Osteocyte (in vitro differentiated cells): ENCODE results near the gene SP7. TPM values are rescaled to one million over a fixed set of nuclear protein-coding genes. Genes with fewer than 3 reads are reported as not detected.

Experiments used
- DNase-seq: peaks from one replicate; pipeline ENCODE4 v3.0.0; 2021; ENCODE audit warnings: mixed read lengths; ENCODE audit not compliant: unreplicated experiment; ENCODE audit errors: extremely low spot score
- H3K27ac Mint-ChIP-seq: one replicate; pipeline ENCODE4 v1.8.0; 2021; ENCODE audit warnings: mild to moderate bottlenecking, mixed read lengths; ENCODE audit not compliant: unreplicated experiment
- H3K27me3 Mint-ChIP-seq: one replicate; pipeline ENCODE4 v1.8.0; 2021; ENCODE audit warnings: mixed read lengths; ENCODE audit not compliant: unreplicated experiment
- H3K36me3 Mint-ChIP-seq: one replicate; pipeline ENCODE4 v1.8.0; 2021; ENCODE audit warnings: mixed read lengths; ENCODE audit not compliant: unreplicated experiment
- H3K4me1 Mint-ChIP-seq: one replicate; pipeline ENCODE4 v1.8.0; 2021; ENCODE audit warnings: mixed read lengths; ENCODE audit not compliant: unreplicated experiment
- H3K4me3 Mint-ChIP-seq: one replicate; pipeline ENCODE4 v1.8.0; 2021; ENCODE audit warnings: mild to moderate bottlenecking, moderate library complexity, mixed read lengths; ENCODE audit not compliant: unreplicated experiment
- H3K9me3 Mint-ChIP-seq: one replicate; pipeline ENCODE4 v1.8.0; 2021; ENCODE audit warnings: mixed read lengths; ENCODE audit not compliant: unreplicated experiment
- long read RNA-seq: library from polyadenylated mRNA; unstranded; transcript quantifications from one replicate; pipeline ENCODE4 v2.0.0, GENCODE V29; 2021
- total RNA-seq: library from RNA; stranded (reverse); gene quantifications from 2 replicates; pipeline ENCODE4 v1.2.1, GENCODE V29; 2021
- TF ChIP-seq, protein P1 (sequence below): fragments of 200-600 bp; sonication (generic); IDR thresholded peaks from 2 replicates; pipeline ENCODE4 v1.5.0; 2021; ENCODE audit warnings: antibody characterized with exemption, mild to moderate bottlenecking, moderate library complexity

Gene SP7
- not detected in 2 replicates for total RNA-seq
- long read RNA-seq: 0 reads

DNA sequence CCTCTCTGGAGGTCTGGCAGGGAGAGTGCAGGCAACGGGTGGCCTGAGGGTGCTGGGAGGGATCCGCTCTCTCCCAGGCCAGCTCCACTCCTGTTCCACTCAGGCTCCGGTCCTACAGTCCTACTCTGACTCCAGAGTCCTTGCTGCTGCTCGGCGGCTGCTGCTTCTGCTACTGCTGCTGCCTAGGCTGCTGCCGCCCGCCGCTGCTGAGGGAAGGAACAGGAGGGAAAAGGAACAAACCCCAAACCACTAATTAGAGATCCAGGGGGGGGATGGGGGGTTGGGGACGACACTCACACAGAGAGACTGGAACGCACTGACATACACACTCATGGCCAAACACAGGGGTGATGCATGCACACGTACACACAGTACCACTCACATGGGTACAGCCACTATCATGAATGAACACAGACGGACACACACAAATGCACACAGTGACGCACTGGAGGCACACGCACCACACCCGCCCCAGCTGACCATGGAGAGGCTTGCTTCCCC, at the start of gene SP7:
Gene SP7 (minus strand): TSS at position 174 of the 501 bp plus-strand sequence. CDS start 708 bp downstream, outside the sequence.
- H3K9me3 Mint-ChIP-seq: no peaks in the 10 kb centered on the region
- H3K27ac Mint-ChIP-seq: no peak within 1 kb of the TSS
- peaks cover 4% of the 10 kb centered on the region for H3K4me1 Mint-ChIP-seq
- no peaks in the 10 kb centered on the region for H3K36me3 Mint-ChIP-seq
- DNase-seq: no peak
- peaks cover 34% of the 10 kb centered on the region for H3K27me3 Mint-ChIP-seq
- TF ChIP-seq, protein P1, sequence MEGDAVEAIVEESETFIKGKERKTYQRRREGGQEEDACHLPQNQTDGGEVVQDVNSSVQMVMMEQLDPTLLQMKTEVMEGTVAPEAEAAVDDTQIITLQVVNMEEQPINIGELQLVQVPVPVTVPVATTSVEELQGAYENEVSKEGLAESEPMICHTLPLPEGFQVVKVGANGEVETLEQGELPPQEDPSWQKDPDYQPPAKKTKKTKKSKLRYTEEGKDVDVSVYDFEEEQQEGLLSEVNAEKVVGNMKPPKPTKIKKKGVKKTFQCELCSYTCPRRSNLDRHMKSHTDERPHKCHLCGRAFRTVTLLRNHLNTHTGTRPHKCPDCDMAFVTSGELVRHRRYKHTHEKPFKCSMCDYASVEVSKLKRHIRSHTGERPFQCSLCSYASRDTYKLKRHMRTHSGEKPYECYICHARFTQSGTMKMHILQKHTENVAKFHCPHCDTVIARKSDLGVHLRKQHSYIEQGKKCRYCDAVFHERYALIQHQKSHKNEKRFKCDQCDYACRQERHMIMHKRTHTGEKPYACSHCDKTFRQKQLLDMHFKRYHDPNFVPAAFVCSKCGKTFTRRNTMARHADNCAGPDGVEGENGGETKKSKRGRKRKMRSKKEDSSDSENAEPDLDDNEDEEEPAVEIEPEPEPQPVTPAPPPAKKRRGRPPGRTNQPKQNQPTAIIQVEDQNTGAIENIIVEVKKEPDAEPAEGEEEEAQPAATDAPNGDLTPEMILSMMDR: no peak
- no peak within 1 kb of the TSS for H3K4me3 Mint-ChIP-seq

DNA sequence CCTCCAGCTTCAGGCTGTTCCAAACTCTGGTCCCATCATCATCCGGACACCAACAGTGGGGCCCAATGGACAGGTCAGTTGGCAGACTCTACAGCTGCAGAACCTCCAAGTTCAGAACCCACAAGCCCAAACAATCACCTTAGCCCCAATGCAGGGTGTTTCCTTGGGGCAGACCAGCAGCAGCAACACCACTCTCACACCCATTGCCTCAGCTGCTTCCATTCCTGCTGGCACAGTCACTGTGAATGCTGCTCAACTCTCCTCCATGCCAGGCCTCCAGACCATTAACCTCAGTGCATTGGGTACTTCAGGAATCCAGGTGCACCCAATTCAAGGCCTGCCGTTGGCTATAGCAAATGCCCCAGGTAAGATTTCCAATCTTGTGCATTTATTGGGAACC, 47.1 kb upstream of the SP7 start:
- DNase-seq: no peak
- H3K27me3 Mint-ChIP-seq: no peaks in the 10 kb centered on the region
- H3K36me3 Mint-ChIP-seq: peaks cover 21% of the 10 kb centered on the region
- no peaks in the 10 kb centered on the region for H3K9me3 Mint-ChIP-seq
- TF ChIP-seq, protein P1: no peak
- peak overlapping the region; percentile 63 for H3K4me3 Mint-ChIP-seq
- peak overlapping the region; percentile 41 for H3K27ac Mint-ChIP-seq
- peaks cover 67% of the 10 kb centered on the region for H3K4me1 Mint-ChIP-seq

GRCh38 chr12:53381731-53382630, 45.8 kb upstream of the SP7 start:
- no peak for DNase-seq
- Mint-ChIP-seq H3K27ac (peak overlapping the region; percentile 96), H3K36me3 (peaks cover 18% of the 10 kb centered on the region), H3K4me3 (peak overlapping the region; percentile 88), H3K27me3 (no peaks in the 10 kb centered on the region), H3K9me3 (no peaks in the 10 kb centered on the region), H3K4me1 (peaks cover 55% of the 10 kb centered on the region)
- TF ChIP-seq, protein P1: peak; percentile 40

- DNase-seq: no peak
- peaks cover 46% of the 10 kb centered on the region for H3K4me1 Mint-ChIP-seq
- H3K36me3 Mint-ChIP-seq: peaks cover 16% of the 10 kb centered on the region
- no peaks in the 10 kb centered on the region for H3K27me3 Mint-ChIP-seq
- peak overlapping the region; percentile 88 for H3K4me3 Mint-ChIP-seq
- TF ChIP-seq, protein P1: no peak
- H3K9me3 Mint-ChIP-seq: no peaks in the 10 kb centered on the region
- H3K27ac Mint-ChIP-seq: peak overlapping the region; percentile 96
Measured at GRCh38 chr12:53380794-53381730, 44.9 kb upstream of the SP7 start.
